Activated T-helper 1 cell treated with anti-CD3 and anti-CD28 coated beads, Interleukin-2, amount 50 U/mL, for 16 hours (primary cell): ENCODE results near the gene TMEM229A.
"Not testable (repeated sequence)": the region's sequence is repeated elsewhere in the genome, so short reads cannot be mapped to it uniquely, and the experiment has no call there.

Experiments used
- DNase-seq, 2 donors: peaks; one replicate each; pipeline ENCODE4 v3.0.0-alpha.2; 2020; ENCODE audit warnings: low read depth in 1 of 2, low spot score in 1 of 2

The TMEM229A gene

DNA sequence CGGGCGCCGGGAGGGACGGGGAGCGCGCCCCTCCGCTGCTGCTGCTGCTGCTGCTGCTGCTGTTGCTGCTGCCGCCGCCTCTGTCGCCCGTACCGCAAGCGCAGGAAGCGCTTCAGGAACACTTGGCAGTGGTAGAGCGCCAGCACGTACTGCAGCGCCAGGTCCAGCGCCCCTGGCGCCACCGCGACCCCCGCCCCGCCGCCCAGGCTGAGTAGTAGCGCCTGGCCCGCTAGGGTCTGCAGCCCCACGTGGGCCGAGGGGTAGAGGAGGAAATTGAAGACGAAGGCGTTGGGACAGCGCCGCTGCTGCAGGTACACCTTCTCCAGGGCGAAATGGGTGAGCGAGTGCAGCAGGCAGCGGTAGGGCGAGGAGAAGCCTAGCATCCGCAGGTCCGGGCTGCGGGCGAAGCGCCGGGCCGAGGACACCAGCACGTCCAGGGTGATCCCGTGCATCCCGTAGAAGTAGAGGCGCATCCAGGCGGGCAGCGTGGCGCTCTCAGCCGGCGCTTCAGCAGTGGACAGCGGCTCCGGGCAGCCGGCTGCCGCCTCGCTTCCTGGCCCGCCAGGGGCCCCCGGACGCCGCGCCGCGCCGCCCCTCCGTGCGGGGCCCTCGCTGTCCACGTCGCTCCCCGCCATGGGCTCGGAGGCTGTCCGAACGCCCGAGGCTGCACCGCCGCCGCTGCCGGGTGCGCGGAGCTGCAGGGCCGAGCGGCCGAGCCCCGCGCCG lies at the start of gene TMEM229A:
Gene TMEM229A (minus strand): TSS at position 699 of the 726 bp plus-strand sequence. CDS start 64 bp downstream, at position 635.
- DNase-seq, result no peak

DNA sequence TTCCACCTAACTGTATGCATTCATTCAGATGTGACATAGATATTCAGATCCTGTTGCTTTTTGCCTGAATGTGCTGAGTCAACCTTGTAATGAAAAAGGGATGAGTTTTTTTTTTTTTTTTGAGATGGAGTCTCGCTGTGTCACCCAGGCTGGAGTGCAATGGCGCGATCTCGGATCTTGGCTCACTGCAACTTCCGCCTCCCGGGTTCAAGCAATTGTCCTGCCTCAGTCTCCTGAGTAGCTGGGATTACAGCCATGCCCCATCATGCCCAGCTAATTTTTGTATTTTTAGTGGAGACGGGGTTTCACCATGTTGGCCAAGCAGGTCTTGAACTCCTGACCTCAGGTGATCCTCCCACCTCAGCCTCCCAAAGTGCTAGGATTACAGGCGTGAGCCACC lies 49.4 kb upstream of the TMEM229A start:
- not testable (repeated sequence) for DNase-seq

DNA sequence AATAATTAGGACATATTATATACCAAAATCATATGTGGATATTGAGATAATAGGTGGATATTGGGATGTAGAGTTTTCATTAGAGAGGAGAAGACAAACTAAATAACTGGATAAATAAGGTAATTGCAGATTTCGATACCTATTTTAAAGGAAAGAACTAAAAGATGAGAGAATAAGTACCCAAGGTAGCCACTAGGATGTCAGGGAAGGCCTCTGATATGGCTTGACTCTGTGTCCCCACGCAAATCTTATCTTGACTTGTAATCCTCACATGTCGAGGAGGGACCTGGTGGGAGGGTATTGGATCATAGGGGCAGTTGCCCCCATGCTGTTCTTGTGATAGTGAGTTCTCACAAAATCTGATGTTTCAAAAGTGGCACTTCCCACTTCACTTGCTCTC lies 44.7 kb upstream of the TMEM229A start:
- DNase-seq, result no peak

DNA sequence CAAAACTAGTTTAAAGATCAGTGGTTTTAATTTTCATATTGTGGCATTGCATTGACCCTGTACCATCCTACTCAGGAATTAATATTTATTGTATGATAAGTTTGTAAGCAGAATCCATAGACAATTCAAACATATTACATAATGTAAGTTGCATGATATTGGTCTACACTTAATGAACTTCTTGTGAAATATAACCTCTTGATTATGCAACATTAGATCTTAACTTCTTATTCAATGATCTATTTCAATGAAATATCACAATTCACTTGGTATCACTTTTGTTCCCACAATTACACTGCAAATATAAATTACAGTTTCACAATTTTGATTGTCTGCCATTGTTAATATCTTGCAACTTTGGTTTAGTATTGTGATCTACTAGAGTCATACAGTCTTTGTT lies 44.0 kb upstream of the TMEM229A start:
- no peak for DNase-seq

DNA sequence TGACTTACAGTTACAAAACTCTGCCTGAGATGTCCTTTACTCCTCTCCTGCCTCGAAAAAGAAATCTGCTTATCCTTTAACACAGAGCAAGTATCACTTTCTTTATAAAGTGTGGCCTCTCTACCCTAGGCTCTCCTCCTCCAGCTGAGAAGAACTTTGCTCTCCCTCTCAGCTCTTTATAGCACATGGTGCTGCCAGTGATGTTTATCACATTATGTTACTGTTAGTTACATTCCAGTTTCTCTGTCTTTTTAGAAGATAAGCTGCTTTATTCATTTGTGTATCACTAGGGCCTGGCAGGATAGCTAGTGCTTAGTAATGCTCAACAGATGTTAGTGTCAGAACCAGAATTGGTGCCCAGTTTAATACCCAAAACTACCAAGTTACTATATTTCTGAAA lies 41.1 kb upstream of the TMEM229A start:
- DNase-seq, result no peak

DNA sequence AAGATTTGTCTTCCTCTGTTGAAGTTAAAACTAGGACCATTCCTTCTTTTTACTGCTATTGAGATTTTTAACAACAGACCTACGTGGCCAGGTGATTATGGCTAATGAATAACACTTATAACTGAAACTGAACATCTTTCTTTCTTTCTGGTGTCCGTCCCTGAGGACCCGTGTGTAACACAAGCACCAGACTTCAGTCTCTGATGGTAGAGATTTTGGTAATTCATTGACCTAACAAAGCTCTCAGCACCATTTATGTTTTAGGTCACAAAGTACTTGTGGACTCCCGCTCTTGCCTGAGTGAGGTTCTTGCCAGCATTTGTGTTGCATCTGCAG lies 40.4 kb upstream of the TMEM229A start:
- no peak for DNase-seq

DNA sequence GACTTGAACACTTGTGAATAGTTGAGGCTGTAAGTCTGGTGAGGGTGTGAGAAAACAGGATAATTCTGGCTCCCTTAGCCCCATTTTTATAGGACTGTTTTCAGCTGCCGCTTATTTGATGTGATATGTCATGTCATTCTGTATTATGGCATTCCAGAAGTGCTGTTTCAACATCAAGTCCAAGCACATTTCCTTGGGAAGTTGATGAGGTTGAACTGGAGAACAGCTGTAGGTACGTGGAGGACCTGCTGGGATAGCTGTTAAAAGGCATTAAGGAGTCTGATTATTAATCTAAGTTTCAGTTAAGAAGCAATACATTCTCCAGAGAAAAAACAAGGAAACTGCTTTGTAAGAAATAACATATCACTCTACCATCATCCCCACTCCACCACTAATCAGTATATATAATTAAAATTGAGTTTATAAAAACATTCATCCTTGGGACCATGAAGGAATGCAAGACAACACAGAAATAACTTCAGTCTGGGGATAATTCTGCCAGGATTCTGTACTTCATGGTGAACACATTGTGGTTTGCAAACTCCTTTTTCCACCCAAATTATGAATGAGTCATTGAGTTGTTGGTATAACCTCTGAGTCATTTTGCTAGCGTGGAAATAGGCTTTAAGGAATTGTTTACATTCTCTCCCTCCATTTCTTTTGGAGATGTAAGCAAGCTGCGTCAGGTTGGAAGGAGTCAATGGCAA lies 39.9 kb upstream of the TMEM229A start:
- no peak for DNase-seq

DNA sequence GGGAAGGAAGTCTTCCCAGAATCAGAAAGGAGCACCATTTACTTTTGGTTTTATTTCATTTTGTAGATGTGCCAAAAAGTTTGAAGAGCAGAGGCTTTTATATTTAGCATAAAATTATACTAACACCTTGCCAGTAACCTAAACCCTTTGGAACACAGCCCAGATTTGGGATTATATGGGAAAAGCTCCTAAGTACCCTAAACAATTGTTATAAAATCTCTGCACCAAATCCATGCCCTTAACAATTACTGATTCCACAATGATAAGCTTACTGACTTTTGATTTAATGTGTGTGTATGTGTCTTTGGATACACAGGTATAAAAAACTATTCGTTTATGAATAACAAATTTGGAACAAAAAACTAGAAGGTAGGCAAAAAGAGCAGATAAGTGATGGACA lies 39.0 kb upstream of the TMEM229A start:
- no peak for DNase-seq

DNA sequence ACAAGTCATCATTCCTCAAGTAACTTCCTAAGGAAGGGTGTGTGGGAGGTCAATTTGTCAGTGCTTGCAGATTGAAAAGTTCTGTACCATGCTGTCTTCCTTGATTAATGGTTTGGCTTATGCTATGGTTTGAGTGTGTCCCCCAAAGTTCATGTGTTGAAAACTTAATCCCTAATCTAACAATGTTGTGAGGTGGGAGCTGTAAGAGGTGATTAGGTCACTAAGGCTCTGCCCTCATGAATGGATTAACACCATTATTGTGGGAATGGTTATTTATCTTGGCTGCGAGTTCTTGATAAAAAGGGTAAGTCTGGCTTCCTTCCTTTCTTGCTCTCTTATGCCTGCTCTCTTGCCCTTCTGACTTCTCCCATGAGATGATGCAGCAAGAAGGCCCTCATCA lies 29.3 kb upstream of the TMEM229A start:
- DNase-seq, result no peak

DNA sequence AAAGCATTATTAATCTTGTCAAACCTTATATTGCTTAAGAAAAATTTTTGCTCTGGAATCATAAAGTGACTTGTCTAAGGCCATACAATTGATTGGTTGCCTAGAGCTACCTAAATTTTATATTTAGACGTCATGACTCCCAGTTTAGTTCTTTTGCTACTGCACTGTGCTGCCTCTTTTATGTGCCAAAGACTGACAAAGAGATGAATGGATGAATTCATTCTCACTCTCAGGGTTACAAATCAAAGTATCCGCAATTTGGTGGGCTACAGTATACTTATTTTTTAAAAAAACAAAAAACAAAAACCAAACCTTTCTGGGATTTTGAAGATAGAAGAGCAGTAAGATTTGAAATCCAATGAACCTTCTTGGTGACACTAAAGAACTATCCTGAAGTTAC lies 27.7 kb upstream of the TMEM229A start:
- no peak for DNase-seq

DNA sequence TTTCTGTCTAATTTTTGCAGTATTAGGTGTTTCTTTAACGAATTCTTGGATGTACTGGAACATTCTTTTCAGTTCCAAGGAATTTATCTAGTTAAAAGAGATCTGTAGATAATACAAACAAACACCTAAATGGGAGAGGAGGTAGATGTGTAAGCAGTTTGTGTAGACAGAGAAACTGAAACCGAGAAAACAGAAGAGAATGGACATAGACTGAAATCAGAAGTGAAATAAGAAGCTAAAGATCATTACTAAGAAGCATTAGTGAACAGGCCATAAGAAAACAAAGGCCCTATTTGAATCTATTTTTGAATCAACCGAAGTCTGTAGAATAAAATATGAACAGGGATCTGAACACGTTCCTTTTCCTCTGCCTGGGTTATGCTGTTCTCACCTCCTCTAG lies 26.5 kb upstream of the TMEM229A start:
- no peak for DNase-seq

DNA sequence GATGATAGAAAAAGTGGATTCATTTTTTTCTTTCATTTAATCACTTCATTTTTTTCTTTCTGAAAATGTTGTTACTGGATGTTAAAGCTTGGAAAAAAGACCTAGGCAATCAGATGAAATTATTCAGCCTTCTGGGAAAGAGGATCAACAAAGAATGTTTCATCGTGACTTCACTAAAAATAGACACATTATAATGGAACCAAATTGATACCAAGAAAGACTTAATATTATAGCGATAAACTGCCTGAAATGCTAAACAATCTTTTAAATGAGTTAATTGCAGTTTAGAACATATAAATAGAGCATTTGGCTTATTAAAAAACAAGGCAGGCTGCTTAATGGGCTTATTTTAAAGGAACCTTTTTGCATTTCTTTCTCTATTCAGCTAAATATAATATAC lies 25.6 kb upstream of the TMEM229A start:
- no peak for DNase-seq

DNA sequence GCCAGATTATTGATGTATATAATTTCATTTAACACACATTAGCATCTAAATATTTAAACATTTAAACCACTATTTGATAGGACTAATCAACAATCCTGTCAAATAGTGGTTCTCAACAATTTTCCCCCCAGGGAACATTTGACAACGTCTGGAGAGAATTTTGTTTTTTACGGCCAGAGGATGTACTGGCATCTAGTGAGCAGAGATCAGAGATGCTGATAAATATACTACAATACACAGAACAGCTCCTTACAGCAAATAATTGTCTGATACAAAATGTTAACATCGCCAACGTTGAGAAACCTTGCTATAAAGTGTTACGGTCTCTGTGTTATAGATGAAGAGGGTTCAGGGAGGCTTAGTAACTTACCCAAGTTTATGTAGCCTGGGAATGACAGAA lies 25.0 kb upstream of the TMEM229A start:
- no peak for DNase-seq

DNA sequence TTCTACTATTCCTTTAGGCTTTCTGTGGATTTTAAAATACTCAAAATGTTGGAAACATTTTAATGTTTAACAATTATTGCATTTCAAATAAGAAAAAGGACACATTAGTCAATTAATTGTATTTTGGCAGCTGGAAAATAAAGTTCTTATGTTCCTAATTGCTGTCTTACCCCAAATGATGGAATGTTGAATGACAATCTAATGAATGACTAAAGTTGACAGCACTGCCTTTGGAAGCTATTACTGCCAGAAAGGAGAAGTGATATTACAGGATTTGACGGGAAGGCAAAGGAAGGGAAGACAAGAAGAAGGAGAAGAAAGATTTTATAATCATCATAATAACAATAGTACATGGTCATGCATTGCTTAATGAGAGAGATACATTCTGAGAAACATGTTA lies 23.4 kb upstream of the TMEM229A start:
- no peak for DNase-seq

DNA sequence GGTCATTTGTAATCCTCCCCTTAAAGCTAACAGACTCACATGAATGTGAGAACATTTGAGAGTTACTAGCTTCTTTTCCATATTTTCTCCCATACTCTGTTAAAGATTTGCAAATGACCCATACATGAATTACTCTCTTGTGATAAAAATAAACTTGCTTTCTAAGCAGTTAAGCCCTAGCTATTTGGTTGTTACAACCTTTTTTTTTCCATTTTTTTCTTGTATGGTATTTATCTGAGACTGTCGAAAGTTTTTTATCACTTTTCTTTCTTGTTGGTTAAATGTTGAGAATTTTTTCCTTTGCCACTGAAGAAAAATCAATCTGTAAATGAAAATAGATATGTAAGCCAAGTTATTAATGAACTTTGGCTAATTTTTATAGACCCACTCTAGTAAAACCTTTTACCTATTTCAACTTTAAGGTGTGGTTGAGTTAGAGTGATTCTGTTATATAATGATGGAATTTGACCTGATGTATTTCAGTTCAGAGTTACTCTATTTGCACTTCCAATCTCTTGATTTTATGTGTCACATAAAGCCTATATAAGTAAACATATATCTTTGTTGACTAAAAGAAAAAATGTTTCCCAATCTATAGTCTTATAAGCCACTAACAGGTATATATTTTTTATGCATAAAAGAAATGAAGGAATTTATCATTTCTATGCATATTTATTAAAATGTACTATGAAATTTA lies 19.0 kb upstream of the TMEM229A start:
- DNase-seq, result no peak

DNA sequence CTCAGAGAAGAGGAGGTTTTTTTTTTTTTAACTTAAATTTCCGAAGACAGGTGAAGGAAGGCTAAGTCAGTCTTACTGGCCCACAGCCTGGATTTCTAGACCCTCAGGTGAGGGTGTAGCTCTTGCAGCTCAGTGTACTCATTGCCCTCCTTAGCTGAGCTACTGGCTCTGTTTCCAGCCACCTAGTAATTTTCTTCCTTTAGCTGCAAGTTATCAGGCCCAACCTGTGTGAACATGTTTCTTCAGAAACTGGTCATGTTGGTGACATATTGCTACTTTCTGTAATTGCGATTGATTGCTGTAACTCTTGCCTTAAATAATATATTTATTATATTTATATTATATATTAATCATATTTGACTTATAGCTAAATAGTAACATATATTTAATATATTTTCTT lies 10.0 kb upstream of the TMEM229A start:
- no peak for DNase-seq

DNA sequence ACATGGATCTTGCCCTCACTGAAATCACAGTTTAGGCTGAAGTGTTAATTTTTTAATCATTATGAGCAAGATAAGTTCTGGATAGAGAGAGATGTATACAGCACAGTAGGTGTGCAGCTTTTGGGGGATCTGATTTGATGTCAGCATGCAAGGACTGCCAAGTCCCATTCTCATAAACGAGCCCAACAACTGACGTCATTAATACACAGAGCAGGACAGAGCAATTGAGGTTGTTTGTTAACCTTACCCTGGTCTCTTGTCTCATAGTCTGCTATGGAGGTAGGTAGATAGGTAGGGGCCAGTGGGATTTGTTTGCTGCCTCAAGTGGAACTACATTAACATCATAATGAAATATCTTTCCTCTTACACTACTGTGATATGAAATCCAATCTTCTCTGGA lies 8.6 kb upstream of the TMEM229A start:
- no peak for DNase-seq

DNA sequence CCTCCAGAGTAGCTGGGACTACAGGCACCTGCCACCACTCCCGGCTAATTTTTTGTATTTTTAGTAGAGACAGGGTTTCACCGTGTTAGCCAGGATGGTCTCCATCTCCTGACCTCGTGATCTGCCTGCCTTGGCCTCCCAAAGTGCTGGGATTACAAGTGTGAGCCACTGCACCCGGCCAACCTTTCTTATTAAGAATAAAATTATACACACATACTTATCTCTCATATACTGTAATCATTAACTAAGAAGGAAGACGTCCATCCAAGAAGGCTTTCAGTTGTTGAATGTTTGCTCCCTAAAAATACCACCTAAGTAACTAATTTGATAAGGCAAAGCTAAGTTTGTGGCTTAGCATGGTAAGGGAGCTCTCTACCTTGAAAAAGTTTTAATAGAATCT lies 5.0 kb upstream of the TMEM229A start:
- DNase-seq, result not testable (repeated sequence)

DNA sequence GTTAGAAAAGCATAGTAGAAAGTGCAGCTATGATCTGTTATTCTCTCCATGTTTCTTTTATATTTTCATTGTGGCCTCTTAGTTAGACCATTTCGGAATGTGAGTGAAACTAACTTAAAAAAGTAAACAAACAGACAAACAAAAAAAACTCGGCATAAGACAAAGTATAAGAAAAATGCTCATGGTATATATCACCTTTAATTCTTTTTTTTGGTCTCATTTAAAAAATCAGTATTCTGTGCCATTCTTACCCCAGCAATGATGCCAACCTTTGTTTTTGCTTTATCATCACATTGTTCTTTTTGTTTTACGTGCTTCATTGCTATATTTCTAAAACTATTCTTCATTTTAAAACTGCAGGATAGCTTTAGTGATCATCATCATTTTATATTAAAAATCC lies 2.8 kb upstream of the TMEM229A start:
- no peak for DNase-seq

DNA sequence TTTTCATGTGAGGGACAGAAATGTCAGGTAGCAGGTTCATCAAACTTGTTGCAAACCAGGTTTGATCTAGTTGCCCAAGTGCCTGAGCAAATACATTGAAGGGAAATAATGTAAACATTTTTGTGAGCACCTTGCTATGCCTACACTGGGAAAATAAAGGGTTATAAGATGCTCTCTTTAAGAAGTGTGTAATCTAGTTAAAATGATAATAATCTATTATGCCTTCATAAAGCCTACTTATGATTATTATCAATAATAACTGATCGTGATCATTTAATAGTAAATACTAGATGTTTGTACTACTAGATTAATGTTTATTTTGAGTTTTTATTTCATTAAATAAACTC lies 1.9 kb upstream of the TMEM229A start:
- DNase-seq, result no peak

DNA sequence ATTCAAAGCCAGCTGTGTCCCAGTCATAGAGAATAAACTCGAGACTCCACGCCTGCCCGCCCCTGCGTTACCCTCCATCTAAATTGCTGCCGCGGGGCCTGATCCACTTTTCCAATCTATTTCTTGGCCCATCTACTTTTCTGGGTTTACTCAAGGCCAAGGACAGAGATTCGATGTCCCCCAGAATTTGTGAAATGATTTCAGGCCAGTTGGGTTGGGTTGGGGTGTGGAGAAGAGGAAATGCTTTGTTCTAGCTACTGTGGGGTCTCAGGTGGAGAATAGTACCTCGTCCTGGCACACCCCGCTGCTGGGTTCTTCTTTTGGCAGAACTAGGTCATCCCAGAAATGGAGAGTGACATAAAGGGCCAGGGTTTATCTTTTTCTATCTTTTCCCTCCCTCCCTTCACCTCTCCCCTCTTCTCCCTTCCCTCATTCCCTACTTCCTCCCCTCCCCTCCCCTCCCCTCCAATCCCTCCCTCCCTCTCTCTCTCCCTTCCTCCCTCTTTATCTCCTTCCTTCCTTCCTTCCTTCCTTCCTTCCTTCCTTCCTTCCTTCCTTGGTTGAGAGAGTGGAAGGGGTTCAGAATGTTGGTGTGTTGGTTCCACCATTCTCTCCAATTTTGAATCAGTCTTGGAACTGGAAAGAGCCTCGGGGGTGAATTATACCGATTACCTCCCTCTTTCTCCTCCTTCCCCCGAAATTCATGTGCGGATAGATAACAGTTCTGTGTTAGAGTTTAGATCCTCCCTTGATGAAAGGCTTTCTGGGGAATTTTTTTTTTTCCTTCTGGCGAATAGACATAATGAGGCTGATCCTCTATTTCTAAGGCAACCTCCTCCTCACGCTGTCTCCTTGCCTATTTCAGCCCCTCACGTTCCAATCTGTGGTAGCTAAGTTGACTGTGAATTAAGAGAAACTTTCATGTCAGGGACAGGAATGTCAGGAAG lies 1.2 kb upstream of the TMEM229A start:
- no peak for DNase-seq
